Measurements from ENCODE around the gene PPP2R1B.
"Not testable (repeated sequence)": the region's sequence is repeated elsewhere in the genome, so short reads cannot be mapped to it uniquely, and the experiment has no call there.

PPP2R1B gene

DNA sequence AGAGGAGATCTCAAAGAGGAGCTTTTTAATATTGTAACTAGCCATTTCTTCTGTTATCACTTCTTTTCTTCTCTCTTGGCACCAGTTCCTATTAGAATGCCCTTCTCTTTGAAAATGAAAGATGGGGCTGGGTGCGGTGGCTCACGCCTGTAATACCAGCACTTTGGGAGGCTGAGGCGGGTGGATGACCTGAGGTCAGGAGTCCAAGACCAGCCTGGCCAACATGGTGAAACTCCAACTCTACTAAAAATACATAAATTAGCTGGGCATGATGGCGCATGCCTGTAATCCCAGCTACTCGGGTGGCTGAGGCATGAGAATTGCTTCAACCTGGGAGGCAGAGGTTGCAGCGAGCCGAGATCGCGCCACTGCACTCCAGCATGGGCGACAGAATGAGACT lies 18.1 kb upstream of the PPP2R1B start:
- not testable (repeated sequence) for FAIRE-seq; DNase-seq (ENCODE audit: low spot score)

DNA sequence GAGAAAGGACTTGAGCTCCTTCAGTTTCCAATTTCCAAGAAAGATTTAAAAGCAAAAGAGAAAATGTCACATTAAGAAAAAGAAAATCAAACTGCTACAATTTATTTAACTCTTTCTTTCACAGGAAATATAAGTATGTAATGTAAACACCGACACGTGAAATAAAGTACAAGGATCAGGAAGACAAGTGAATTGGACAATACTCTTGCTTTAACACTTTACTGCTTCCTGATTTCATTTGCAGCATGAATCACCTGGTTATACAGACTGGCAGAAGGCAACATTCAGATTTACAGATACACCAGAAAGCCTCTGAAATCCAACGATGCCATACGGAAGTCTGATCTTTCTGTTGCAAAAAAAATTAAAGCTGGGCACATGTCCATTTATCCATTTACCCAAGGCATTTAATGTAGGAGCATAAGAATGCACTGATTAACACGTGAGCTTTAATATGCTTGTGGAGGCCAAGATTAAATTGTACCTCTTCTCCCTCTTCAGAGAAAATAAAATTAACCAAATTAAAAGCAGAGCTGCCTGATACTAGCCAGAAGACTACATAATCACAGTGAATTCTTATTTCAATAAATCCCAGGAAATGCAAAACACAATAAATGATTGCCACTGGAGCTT lies 16.0 kb upstream of the PPP2R1B start:
- FAIRE-seq (no peak), DNase-seq (ENCODE audit: low spot score) (no peak)

DNA sequence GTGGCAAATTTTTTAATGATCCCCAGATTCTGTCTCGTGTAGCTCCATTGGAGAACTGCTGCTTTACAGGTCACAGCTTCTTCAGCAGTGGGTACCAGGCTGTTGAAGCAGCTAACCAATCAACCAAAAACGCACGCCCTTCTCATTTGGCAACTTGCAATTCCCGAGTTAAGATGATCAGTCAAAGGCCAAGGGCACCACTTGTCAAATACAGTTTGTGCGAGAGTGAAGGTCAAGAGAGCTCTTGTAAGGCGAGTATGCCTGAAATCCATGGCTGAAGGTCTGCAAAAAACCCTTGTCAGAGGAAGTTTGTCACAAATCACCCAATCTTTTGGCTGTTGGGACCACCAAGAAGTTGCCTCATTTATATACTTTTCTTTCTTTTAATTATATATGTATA lies 12.9 kb upstream of the PPP2R1B start:
- no peak for FAIRE-seq
- no peak for DNase-seq (ENCODE audit: low spot score)

DNA sequence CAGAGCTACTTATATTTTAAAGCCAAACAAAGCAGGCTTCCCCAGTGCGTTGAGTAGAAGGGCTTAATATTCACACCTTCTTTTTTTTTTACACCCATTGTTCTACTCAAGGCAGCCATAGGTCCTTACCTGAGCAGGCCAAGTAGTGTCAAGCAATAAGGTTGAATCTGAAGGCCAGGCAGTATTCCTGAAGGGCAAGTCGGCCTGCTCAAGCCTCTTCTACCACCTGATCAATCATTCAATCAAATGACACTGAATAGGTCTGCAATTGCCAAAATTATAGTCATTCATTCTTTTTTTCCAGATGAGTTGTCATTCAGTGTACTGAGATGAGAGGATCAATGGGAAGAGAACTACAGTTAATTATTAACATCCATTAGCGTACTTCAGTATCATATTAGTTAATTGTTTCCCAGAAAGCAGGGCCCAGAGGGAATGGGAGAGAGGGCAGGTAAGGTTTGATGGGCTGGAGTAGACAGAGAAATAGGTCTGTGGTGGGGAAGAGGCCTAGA lies 11.9 kb upstream of the PPP2R1B start:
- no peak for DNase-seq (ENCODE audit: low spot score)
- no peak for FAIRE-seq

DNA sequence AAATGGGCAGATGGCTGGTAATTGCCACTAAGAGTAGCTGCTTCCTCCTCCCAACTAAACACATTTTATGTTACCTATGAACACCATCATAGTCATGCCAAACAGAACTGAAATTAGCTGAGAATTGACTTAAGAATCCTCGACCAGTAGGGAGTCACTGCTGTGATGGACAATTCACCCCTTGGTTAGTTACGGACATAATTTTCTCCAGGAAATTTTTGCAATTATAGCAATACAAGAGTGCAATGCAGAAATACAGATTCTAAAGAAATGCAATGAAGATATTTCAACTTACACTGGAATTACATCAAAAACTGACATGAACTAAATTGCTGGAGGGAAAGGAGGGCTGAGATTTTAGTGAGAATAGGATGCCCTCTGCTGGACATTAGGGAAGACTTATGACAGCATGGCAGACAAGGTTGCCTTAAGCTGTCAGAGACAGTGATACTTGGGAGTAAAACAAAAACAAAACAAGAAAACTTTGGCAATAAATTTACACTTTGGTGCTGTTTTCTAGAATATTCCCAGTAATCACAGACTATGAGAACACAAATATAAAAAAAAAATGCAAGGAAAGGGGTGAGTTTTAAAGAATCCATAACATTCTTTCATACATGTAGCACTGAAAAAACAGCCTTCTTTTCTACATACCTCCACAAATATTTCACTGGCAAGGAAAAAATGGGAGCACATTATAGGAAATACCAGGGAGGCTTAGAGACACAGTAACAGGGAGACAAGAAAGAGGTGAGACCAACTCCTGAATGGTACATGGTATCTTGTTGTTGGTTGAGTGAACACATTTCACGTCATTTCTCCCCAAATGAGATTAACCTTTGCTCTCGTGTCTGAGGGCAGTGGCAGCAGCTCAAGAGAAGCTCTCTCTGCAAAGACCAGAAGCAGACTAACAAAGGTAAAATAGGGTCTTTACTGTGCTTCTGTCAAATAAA lies 11.2 kb upstream of the PPP2R1B start:
- FAIRE-seq (peak; percentile 32), DNase-seq (ENCODE audit: low spot score) (peak; percentile 70)

DNA sequence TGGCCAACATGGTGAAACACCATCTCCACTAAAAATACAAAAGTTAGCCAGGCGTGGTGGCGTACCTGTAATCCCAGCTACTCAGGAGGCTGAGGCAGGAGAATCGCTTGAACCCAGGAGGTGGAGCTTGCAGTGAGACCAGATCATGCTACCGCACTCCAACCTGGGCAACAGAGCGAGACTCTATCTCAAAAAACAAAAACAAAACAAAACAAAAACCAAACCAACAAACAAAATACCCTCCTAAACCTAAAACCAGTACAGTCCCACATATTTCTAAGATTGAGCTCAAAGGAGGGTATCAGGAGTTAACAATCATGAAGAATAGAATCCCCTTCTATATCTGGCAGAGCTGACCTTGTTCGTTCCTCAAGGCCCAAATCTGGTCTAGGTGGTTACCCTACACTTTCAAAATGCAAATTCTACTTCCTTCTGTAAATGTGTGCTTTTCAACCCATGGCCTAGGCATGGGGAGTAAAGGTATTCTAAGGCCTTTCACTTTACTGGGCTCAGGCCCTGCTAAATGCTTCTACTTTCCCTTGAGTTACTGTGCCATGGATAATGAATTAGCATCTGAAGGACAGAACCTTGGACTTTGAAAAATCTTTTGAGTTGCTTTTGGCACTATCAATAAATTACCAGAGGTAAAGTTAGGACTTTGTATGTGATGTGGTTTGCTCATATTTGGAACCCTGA lies 10.4 kb upstream of the PPP2R1B start:
- DNase-seq (ENCODE audit: low spot score) (no peak), FAIRE-seq (no peak)

DNA sequence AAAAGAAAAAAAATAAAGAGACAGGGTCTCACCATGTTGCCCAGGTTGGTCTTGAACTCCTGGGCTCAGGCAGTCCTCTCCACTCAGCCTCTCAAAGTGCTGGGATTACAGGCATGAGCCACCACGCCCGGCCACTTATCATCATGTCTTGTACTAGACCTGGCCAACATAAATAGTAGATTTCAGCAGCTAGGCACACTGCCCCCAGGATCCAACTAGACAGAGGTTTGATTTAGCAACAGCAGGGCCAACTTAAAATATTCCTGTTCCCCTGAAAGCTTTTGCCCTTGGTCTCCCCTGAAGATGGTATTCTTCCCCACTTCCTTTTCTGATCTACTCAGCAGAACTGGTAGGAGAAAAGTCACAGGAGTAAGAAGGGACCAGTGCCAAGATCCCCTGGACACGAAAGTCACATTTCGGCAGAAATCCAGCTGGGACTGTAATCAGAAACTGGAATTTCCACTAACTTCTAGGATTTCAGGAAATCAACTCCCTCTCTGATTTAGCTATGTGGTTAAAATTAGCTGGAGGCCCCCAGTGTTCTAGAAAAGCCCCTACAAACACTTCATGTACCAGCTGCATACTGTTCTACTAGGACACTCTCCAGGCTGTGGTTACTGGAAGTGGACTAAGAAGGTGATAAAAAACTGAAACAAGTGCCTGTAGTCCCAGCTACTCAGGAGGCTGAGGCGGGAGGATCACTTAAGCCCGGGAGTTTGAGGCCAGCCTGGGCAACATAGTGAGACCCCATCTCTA lies 8.9 kb upstream of the PPP2R1B start:
- FAIRE-seq (no peak), DNase-seq (ENCODE audit: low spot score) (no peak)

DNA sequence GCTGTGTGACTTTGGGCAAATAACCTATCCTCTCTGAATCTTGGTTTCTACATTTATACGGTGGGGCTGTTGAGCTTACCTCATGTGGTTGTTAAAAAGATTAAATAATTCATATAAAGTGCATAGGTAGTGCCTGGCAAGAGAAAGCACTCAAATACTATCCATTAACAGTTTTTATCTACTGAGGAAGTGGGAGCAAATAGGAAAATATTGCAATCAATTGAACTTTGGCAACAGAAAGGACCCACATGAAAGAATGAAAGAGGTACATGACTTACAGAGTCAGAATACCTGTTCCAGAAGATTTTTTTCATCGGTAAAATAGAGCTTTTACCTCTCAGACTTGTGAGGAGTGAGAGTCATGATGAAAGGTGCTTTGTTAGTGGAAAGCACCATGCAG lies 6.3 kb upstream of the PPP2R1B start:
- DNase-seq (ENCODE audit: low spot score) (no peak), FAIRE-seq (no peak)

DNA sequence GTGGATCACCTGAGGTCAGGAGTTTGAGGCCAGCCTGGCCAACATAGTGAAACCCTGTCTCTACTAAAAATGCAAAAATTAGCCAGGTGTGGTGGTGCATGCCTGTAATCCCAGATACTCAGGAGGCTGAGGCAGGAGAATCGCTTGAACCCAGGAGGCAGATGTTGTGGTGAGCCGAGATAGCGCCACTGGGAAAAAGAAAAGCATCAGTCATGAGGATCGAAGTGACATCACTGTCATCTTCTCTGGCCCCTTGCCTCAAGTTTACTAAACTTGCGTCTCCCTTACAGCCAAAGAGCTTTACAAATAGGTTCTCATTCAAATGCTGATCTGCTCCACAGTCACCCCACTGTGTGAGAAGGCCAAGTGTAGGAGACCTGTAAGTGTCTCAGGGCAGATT lies 5.0 kb upstream of the PPP2R1B start:
- not testable (repeated sequence) for FAIRE-seq; DNase-seq (ENCODE audit: low spot score)

DNA sequence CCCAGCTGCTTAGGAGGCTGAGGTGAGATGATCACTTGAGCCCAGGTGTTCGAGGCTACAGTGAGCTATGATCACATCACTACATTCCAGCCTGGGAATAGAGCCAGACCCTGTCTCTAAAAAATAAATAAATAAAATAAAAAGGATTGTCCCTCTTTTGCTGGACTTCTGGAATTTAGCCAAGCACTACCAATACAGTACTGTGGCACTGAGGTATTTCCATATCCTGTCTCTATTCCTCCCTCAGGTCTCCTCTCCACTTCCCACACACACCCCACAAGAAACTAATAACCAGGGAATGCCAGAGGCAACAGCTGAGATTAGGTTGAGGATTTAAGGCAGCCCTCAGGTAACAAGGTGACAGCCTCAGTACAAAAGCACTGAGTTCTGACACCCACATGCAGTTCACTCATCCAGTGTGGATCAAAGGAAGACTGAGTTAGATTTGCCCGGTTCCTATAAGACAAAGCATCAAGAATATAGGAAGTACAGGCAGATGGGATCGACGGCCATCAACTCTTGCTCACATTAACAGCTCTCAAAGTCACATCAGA lies 4.5 kb upstream of the PPP2R1B start:
- DNase-seq (ENCODE audit: low spot score) (peak; percentile 31), FAIRE-seq (no peak)

DNA sequence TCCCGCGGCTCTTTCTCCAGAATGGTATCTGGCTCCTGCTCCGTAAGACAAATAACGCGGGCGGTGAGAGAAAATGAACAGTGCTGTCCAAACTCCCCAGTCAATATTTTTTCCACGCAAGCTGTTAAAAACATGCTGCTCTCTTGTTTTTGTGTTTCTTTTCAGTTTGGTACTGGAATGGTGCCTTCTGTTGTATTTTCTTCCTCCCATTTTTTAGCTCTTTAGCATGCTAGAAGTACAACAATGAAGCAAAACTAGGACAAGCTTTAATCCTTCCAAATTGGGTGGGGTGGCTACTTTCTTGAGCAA lies 599 bp upstream of the PPP2R1B start:
- FAIRE-seq (no peak), DNase-seq (ENCODE audit: low spot score) (peak; percentile 20)

DNA sequence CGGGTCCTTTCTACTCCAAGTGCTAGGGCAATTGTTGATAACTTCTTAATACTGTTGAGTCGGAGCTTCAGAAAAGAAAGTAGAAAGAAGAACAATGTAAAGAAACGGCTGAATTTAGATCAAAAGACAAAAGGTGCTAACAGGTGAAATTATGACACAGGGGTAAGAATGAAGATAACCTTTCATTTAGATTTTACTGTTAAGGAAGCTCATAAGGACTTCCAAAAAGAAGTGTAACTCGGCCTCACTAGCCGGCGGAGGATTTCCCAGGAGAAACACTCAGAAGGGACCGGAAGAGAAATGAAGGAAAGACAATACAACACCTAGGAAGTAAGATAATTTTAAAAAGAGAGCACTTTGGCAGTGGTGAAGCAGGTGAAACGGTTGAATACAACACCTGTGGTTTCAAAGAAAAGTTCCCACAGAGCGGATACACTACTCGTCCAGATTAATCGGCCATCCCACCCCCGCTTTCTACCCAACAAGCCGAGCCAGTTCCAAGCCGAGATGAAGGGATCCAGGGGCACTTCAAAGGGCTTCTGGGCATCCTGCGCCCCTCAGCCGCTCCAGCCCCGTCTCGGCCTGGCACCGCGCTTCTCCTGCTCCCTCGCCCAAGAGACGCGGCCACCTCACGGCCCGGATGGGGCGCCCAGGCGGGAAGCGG lies 737 bp downstream of the PPP2R1B start:
- no peak for DNase-seq (ENCODE audit: low spot score)
- FAIRE-seq: no peak

DNA sequence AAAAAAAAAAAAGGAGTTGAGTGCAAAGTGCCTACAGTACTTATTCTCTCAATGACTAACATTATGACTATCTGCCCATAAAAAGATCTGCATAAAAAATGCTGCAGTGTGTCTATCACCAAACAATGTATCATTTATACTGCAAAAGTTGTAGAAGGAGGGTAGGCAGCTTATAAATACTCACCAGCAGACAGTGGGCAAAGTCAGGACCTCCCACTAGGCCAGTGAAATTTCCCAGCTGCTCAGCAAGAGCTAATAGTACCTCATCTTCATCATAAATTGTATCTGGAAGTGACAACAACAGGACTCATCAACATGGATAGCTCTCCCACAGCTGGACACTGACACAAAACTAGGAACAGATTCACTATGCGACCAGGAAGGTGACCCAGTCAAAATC lies 1.6 kb downstream of the PPP2R1B start:
- peak; percentile 20 for FAIRE-seq
- DNase-seq (ENCODE audit: low spot score): no peak

DNA sequence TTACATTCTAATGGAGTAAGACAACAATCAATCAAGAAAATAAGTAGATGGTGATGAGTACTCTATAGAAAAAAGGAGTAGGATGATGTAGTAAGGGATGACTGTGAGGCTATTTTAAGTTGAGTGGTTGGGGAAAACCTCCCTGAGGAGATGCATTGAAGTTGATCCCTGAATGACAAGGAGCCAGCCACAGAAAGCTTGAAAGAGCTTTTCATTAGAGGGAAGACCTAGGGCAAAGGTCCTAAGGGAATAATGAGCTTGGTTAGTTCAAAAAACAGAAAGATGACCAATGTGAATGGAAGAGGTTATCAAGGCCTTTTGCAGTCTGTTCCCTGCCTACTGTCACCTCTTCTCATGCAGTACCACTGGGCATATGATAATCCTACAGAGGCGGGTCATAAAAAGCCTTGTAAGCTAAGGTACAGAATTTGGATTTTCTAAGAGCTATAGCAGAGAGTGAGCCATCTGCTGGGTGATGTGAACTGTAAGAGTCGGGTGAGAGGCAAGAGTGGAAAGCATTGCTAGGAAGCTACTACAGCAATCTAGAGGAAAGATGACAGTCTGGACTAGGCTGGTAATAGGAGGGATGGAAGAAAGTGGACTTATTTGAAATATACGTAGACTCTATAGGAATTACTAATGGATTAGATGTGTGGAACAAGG lies 3.1 kb downstream of the PPP2R1B start:
- DNase-seq (ENCODE audit: low spot score) (no peak), FAIRE-seq (no peak)

DNA sequence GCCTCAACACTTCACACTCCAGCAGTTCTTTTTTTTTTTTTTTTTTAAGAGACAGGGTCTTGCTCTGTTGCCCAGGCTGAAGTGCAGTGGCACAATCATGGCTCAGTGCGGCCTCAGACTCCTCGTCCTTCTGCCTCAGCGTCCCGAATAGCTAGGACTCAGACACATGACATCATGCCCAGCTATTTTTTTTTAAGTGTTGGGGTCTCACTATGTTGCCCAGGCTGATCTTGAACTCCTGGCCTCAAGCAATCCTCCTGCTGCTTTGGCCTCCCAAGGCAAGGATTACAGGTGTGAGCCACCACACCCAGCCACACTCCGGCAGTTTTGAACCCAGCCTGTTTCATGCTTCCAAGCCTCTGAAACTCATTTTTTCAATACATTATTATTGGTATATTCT lies 3.7 kb downstream of the PPP2R1B start:
- FAIRE-seq (no peak), DNase-seq (ENCODE audit: low spot score) (no peak)

DNA sequence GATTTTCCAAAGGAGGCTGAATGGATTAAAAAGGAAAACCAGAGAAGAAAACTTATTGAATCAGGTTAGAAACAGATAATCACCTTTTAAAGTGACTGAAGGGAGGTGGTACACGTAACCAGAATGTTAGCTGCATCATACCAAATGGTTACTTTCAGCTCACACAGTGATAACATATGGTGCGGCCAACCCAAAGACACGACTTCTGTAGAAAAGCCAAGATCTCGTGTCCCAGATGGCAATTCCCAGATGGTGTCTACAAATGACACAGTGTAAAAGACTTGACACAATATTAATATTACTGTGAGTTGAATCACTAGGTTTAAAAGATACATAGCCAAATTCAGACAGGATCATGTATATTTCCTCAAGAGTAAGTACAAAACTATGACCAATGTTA lies 5.2 kb downstream of the PPP2R1B start:
- FAIRE-seq (no peak), DNase-seq (ENCODE audit: low spot score) (no peak)

DNA sequence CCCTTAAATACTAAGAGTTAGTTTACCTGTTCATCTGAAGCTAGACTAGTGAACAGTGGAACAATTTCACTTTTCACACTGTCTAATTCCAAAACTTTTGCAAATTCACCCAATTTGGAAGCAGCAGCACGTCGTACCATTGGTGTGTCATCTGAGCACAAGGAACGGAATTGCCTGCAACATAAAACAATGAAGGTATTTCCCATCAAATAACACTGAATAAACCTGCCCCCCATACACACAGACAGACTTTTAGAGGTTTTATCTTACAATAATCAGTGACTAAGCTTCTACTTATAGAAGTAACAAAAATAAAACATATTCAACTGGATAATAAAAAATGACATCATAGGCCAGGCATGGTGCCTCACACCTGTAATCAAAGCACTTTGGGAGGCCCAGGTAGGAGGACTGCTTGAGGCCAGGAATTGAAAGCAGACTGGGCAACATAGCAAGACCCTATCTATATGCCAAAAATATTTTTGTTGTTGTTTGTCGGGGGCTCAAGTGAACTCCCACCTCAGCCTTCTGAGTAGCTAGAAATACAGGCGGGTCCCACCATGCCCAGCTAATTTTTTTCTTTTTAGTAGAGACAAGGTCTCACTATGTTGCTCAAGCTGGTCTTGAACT lies 6.3 kb downstream of the PPP2R1B start:
- DNase-seq (ENCODE audit: low spot score) (no peak), FAIRE-seq (no peak)

DNA sequence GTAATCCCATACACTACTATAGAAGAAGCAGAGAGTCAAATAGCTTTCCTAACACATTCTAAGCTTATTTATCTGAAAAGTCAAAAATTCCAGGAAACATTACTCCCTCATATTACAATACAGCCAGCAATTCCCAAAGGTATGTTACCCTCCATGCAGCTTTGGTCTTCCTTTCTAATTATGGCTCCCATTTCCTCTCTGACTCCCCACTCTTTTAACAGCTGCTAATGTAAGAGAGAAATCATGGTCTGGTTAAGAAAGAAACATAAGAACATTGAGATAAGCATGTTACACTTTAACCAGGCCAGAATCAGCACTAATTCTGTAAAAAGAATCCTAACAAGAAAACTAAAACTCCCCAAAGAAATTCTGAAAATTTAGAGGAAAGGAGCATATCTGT lies 6.8 kb downstream of the PPP2R1B start:
- no peak for FAIRE-seq
- DNase-seq (ENCODE audit: low spot score): no peak

DNA sequence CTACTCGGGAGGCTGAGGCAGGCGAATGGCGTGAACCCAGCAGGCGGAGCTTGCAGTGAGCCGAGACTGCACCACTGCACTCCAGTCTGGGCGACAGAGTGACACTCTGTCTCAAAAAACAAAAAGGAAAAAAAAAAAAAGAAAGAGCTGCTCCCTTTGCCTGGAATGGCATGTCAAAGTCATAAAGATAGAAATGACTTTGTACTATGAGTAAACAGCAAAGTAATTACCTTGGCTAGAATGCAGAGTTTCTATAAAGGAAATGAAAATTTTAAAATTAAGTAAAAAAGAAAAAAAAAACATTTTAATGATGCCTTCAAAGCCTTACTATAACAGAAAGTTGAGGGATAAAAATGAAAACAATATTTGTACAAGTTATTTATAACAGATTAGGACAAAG lies 10.1 kb downstream of the PPP2R1B start:
- FAIRE-seq: no peak
- no peak for DNase-seq (ENCODE audit: low spot score)

DNA sequence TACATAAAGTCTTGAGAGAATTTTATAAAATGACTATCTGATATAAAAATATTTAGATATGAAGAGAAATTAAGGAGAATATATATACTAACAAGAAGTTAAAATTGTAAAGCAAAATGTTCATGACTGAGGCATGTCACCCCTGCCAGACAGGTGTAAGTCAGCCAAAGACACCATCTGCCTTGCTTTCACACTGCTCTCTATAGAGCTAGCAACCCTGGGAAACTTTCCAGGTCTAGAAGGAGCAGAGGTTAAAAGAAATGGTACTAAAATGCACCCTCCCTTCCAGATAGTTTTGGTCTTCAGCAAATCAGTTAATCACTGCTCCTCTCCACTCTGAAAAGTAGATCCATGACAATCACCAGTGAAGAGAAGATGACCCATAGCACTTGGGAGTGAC lies 16.5 kb downstream of the PPP2R1B start:
- no peak for DNase-seq (ENCODE audit: low spot score)
- peak; percentile 56 for FAIRE-seq
